ENCODE results near the gene TLCD1.

TLCD1 gene

GRCh38 chr17:28710861-28711722 lies 14.9 kb downstream of the TLCD1 start:
- peak; percentile 99 for DNase-seq

GRCh38 chr17:28707339-28707720 lies 18.7 kb downstream of the TLCD1 start:
- DNase-seq = no peak

- no peak for DNase-seq
Observed at GRCh38 chr17:28706471-28707338, 19.3 kb downstream of the TLCD1 start.

GRCh38 chr17:28705728-28706334 lies 20.2 kb downstream of the TLCD1 start:
- DNase-seq = no peak

DNA sequence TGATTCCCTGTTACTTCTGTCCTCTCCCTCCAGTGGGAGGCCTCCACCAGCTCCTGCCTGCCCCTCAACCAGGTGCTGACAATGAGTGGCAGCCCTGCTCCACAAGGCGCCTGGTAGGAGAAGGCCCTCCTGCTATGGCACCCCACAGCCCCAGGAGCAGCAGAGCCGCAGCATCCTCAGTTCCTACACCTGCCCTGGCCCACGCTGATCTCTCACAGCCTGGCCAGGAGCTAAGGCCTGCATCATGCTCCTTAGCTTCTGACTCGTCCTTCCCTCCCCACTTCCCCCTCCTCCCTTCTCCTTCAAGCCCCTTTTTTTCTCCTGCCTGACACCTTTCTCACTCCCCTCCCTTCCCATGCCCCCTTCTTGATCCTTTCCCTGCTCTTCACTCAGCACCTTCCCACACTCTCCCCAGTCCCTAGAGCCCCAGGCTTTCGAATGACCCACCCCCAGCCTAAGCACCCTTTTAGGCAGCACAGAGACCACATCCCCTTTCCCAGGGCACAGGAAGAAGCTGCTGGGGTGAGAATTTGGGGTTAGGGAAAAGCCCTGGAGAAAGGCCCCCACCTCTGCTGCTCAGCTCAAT lies 20.9 kb downstream of the TLCD1 start:
- DNase-seq = no peak

DNA sequence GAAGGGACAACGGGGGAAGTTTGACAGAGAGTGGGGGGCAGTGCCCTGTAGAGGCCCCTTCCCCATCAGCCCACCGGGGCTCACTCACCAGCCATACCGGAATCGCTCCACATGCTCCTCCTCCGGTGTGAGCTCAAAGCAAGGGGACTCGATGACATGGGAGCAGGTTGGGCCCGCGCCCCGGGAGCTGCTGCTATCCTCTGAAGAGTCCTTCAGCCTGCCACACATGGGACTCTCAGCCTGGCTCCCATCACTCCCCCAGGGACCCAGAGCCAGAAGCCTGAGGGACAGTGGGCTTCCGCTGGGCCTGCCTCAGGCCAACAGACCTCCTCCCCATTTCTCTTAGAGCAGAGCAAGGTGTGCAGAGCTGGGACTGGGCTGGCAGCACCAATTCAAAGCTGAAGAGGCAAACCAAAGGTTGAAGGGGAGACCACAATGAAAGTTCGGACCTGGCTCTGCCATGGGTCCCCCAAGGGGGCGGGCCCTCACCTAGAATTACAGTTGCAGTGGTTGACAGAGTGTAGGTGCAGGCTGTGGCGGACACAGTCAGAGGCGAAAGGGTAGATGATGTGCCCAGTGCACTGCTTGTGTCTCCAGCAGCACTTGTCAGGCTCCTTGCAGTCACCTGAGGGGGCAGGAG lies 21.7 kb downstream of the TLCD1 start:
- DNase-seq = no peak

GRCh38 chr17:28703552-28704218 lies 22.3 kb downstream of the TLCD1 start:
- DNase-seq = no peak

- no peak for DNase-seq
Observed at GRCh38 chr17:28702752-28703150, 23.3 kb downstream of the TLCD1 start.

DNA sequence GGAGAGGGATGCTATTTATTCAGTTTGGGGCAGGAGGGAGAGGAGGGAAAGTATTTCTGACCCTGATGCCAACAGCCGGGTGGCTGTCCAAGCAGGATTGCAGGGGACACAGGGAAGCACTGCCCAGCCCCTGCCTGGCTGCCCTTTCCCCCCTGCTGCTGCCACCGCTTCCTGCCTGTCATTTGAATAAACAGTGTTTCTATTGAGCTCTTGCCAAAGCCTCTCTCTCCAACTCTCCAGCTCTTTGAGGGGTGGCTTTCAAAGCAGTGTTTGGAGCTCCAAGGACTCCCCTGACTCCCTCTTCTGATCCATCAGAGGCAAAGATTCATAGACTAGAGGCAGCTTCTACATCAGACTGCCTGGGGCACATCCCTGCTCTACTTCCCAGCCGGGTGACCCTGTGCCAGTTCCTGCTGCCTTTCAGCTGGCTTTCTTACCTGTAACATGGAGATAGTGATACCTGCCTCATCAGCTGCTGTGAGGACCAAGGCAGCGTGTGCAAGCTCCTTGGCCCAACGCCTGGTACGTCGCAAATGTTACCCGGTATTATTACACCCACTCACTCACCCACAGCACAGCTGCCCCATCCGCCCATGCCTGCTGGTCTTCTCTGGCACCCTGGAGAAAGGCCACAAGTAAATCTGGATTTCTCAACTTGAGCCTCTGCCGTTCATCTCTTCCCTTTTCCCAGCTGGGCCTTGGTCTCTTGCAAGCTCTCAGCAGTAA lies 23.8 kb downstream of the TLCD1 start:
- DNase-seq = no peak

DNA sequence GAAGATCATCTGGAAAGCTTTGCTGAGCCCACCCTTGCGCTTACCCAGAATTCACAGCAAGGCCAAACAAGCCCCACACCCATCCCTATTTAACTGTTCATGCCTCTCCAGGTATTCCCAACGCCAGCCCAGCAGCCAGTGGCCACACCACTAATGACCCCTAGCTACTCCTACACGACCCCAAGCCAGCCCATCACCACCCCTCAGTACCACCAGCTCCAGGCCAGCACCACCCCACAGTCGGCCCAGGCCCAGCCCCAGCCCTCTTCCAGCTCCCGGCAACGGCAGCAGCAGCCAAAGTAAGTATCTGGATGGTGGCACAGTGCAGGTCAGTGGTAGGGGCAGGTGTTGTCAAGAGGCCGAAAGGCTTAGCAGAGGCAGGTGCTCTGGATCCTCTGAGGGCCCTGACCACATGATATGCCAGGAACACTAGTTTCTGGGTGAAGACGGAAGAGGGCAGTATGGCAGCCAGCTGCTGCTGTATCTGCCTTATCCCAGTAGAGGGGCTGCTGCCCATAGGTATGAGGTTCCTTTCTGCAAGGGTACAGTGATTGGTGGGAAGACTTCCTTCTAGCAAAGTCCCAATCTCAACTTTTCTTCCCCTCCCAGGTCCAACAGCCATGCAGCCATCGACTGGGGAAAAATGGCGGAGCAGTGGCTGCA lies 25.1 kb downstream of the TLCD1 start:
- no peak for DNase-seq

GRCh38 chr17:28700278-28700677 lies 25.8 kb downstream of the TLCD1 start:
- no peak for DNase-seq

DNA sequence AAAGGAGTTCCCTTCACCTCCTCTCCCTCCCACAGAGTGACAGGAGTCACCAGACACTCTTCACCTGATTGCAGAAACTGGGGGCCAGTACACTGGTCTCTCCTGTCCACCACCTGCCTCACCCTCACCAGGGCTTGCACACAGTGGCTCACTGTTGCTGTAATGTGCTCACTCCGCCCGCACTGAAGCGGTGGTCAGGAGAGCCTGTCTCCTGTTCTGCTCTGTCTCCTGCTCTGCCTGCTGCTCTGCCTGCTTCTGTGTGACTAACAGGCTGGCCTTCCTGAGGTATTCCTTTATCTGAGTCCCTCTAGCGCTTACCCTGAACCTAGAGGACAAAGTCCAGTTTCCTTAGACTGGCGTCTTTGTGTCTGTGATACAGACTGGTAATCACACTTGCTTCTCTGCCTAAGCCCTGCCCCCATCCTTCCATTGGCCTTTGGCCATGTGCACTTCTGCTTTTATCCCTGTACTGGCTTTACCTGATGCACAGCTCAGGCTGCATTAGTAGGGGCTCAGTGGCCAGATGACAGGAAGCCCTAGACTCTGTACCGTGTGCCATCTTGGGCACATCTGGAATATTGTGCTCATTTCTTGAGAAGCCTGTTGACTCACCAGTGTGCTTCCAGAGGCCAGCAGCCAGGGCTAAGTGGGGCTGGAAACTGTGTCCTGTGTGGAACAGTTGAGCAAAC lies 27.6 kb downstream of the TLCD1 start:
- no peak for DNase-seq

- DNase-seq = no peak
Observed at GRCh38 chr17:28693869-28694268, 32.2 kb downstream of the TLCD1 start.

GRCh38 chr17:28689011-28689410 lies 37.0 kb downstream of the TLCD1 start:
- DNase-seq = no peak

DNA sequence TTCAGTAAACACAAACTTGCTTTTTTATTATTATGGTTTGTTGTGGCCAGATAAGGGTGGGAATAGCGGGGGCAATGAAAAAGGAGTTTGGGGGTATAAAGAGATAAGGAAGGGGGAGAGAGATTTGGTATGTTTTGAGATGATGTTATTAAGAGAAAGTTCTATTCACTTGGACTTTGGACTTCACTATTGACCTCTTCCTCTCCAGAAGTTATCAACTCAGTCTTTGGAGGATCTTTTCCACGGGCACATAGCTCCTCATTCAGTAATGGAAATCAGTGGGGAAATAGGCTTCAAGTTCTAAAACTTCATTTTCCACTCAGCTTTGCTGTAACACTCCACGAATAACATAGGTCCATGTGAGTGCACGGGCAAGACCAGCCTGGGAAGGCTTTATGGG lies 37.6 kb downstream of the TLCD1 start:
- DNase-seq = no peak

DNA sequence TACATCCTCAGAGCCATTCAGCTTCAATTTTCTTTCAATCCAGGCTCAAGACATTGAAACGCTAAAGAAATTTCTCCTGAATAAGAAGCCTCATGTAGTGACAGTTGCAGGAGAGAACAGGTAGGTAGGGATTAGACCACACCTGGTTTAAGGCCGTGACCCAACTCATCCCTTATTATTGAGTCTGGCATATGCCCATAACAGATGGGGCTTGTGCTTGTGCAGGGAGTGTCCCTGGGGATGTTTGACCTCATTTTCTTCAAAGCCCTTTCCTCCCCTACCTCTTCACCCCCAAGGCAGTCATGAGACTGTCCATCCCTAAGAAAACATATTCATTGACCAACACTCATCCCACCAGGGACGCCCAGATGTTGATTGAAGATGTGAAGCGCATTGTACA lies 39.7 kb downstream of the TLCD1 start:
- DNase-seq = no peak

- no peak for DNase-seq
Observed at GRCh38 chr17:28685366-28685765, 40.7 kb downstream of the TLCD1 start.

GRCh38 chr17:28684963-28685362 lies 41.1 kb downstream of the TLCD1 start:
- DNase-seq = no peak

DNA sequence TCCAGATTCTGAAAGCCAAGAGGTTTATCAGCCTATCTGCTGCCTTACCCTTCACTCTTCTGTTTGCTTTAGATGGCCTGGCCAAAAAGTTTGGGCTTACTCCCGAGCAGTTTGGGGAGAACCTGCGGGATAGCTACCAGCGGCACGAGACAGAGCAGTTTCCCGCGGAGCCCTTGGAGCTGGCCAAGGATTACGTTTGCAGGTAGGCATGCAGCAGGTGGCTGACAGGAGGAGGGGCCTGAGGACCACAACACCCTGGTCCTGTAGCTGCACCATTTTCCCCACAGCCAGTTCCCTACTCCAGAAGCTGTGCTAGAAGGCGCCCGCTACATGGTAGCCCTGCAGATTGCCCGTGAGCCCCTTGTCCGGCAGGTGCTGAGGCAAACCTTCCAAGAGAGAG lies 43.4 kb downstream of the TLCD1 start:
- DNase-seq = no peak

DNA sequence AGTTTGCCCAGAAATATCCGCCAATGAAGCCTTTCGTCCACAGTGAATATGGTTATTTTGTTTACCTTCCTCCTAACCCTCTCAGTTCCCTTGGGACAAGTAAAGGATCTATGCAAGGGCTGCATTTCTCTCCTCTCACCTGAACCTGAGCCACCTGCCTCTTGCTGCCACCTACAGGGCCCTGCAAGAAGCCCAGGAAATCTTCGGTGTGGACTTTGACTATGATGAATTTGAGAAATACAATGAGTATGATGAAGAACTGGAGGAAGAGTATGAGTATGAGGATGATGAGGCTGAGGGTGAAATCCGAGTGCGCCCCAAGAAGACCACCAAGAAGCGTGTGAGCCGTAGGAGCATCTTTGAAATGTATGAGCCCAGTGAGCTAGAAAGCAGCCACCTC lies 50.1 kb downstream of the TLCD1 start:
- no peak for DNase-seq

All from cortex of kidney (tissue), 1 donor.